ENCODE results near the gene PXN.

DNA sequence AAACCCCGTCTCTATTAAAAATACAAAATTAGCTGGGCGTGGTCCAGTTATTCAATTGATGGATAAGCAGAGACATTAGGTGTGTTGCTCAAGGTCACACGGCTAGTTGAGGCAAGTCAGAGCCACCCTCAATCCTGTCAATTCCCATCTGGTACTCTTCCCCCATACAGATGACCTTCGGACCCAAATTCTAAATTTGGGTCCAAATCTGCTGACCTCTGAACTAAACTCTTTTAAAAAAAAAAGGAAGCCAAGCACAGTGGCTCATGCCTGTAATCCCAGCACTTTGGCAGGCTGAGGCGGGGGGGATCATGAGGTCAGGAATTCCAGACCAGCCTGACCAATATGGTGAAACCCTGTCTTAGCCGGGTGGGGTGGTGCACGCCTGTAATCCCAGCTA is 94.9 kb downstream of the PXN start:
- no peak for TF ChIP-seq TCF4 (CRISPR knock-in tag; IDR thresholded peaks at IDR 0.05; ENCODE audit: borderline replicate concordance)
- no peak for TF ChIP-seq ZFP30 (CRISPR knock-in tag; IDR thresholded peaks at IDR 0.05)
- TF ChIP-seq, protein P1, sequence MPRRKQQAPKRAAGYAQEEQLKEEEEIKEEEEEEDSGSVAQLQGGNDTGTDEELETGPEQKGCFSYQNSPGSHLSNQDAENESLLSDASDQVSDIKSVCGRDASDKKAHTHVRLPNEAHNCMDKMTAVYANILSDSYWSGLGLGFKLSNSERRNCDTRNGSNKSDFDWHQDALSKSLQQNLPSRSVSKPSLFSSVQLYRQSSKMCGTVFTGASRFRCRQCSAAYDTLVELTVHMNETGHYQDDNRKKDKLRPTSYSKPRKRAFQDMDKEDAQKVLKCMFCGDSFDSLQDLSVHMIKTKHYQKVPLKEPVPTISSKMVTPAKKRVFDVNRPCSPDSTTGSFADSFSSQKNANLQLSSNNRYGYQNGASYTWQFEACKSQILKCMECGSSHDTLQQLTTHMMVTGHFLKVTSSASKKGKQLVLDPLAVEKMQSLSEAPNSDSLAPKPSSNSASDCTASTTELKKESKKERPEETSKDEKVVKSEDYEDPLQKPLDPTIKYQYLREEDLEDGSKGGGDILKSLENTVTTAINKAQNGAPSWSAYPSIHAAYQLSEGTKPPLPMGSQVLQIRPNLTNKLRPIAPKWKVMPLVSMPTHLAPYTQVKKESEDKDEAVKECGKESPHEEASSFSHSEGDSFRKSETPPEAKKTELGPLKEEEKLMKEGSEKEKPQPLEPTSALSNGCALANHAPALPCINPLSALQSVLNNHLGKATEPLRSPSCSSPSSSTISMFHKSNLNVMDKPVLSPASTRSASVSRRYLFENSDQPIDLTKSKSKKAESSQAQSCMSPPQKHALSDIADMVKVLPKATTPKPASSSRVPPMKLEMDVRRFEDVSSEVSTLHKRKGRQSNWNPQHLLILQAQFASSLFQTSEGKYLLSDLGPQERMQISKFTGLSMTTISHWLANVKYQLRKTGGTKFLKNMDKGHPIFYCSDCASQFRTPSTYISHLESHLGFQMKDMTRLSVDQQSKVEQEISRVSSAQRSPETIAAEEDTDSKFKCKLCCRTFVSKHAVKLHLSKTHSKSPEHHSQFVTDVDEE (CRISPR knock-in tag; IDR thresholded peaks at IDR 0.05) = no peak
- no peak for TF ChIP-seq ZNF8 (CRISPR knock-in tag; IDR thresholded peaks at IDR 0.05)
- TF ChIP-seq, protein P2, sequence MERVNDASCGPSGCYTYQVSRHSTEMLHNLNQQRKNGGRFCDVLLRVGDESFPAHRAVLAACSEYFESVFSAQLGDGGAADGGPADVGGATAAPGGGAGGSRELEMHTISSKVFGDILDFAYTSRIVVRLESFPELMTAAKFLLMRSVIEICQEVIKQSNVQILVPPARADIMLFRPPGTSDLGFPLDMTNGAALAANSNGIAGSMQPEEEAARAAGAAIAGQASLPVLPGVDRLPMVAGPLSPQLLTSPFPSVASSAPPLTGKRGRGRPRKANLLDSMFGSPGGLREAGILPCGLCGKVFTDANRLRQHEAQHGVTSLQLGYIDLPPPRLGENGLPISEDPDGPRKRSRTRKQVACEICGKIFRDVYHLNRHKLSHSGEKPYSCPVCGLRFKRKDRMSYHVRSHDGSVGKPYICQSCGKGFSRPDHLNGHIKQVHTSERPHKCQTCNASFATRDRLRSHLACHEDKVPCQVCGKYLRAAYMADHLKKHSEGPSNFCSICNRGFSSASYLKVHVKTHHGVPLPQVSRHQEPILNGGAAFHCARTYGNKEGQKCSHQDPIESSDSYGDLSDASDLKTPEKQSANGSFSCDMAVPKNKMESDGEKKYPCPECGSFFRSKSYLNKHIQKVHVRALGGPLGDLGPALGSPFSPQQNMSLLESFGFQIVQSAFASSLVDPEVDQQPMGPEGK (CRISPR knock-in tag; IDR thresholded peaks at IDR 0.05; ENCODE audit: borderline replicate concordance) = no peak
- TF ChIP-seq, protein P3, sequence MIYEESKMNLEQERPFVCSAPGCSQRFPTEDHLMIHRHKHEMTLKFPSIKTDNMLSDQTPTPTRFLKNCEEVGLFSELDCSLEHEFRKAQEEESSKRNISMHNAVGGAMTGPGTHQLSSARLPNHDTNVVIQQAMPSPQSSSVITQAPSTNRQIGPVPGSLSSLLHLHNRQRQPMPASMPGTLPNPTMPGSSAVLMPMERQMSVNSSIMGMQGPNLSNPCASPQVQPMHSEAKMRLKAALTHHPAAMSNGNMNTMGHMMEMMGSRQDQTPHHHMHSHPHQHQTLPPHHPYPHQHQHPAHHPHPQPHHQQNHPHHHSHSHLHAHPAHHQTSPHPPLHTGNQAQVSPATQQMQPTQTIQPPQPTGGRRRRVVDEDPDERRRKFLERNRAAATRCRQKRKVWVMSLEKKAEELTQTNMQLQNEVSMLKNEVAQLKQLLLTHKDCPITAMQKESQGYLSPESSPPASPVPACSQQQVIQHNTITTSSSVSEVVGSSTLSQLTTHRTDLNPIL (CRISPR knock-in tag; IDR thresholded peaks at IDR 0.05; ENCODE audit: low read depth) = no peak
- TF ChIP-seq PPARA (CRISPR knock-in tag; IDR thresholded peaks at IDR 0.05; ENCODE audit: borderline replicate concordance) = no peak
- TF ChIP-seq, protein P4, sequence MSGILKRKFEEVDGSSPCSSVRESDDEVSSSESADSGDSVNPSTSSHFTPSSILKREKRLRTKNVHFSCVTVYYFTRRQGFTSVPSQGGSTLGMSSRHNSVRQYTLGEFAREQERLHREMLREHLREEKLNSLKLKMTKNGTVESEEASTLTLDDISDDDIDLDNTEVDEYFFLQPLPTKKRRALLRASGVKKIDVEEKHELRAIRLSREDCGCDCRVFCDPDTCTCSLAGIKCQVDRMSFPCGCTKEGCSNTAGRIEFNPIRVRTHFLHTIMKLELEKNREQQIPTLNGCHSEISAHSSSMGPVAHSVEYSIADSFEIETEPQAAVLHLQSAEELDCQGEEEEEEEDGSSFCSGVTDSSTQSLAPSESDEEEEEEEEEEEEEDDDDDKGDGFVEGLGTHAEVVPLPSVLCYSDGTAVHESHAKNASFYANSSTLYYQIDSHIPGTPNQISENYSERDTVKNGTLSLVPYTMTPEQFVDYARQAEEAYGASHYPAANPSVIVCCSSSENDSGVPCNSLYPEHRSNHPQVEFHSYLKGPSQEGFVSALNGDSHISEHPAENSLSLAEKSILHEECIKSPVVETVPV (CRISPR knock-in tag; IDR thresholded peaks at IDR 0.05) = no peak
- TF ChIP-seq SNAI2 (CRISPR knock-in tag; IDR thresholded peaks at IDR 0.05) = no peak
- TF ChIP-seq ZNF565 (CRISPR knock-in tag; conservative IDR thresholded peaks at IDR 0.05; ENCODE audit: low read depth) = no peak
- TF ChIP-seq ZC3H10 (CRISPR knock-in tag; IDR thresholded peaks at IDR 0.05) = no peak
- TF ChIP-seq RARB (CRISPR knock-in tag; IDR thresholded peaks at IDR 0.05) = no peak

Measured in SK-N-SH treated with all-trans-retinoic acid at 6 μM for 48 hours (cell line).